Activated CD4-positive, alpha-beta T cell treated with anti-CD3 and anti-CD28 coated beads, Interleukin-2, amount 50 U/mL, for 48 hours (primary cell): ENCODE measurements around the gene UQCC5.
"Not testable (repeated sequence)": the region's sequence is repeated elsewhere in the genome, so short reads cannot be mapped to it uniquely, and the experiment has no call there.

ENCODE experiments used
- DNase-seq, 2 experiments: peaks; one replicate each; pipeline ENCODE4 v3.0.0-alpha.2; 2020

Gene UQCC5

DNA sequence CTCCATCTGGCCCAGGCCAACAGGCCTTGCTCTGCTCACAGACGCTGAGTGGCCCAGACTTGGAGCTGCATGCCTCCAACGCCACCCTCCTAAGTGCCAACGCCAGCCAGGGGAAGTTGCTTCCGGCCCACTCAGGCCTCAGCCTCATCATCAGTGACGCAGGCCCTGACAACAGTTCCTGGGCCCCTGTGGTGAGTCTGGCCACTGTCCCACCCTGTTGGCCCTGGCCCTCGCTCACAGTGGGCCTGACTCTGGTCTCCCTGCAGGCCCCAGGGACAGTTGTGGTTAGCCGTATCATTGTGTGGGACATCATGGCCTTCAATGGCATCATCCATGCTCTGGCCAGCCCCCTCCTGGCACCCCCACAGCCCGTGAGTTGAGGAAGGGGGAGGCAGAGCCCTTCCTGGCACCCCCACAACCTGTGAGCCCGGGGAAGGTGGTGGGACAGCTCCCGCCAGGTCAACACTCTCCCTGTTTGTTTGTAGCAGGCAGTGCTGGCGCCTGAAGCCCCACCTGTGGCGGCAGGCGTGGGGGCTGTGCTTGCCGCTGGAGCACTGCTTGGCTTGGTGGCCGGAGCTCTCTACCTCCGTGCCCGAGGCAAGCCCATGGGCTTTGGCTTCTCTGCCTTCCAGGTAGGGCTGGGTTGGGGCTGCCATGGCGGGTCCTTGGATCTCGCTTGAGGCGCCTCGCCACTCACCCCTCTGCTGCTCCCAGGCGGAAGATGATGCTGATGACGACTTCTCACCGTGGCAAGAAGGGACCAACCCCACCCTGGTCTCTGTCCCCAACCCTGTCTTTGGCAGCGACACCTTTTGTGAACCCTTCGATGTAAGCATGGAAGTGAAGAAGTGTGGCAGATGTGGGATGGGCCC lies 12.8 kb upstream of the UQCC5 start:
- no peak for DNase-seq

DNA sequence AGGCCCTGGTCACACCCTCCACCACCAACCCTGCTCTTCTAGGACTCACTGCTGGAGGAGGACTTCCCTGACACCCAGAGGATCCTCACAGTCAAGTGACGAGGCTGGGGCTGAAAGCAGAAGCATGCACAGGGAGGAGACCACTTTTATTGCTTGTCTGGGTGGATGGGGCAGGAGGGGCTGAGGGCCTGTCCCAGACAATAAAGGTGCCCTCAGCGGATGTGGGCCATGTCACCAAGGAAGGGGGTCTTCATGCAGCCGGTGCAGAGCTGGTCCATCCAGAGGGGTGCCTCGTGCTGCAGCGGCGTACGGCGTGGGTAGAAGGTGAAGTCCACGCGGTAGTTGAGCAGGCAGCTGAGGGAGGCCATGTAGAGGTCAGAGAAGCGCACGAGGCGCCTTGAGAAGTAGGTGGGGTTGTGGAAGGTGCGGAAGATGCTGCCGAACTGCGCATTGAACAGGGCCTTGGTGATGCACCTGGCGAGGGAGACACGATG lies 12.1 kb upstream of the UQCC5 start:
- no peak for DNase-seq

DNA sequence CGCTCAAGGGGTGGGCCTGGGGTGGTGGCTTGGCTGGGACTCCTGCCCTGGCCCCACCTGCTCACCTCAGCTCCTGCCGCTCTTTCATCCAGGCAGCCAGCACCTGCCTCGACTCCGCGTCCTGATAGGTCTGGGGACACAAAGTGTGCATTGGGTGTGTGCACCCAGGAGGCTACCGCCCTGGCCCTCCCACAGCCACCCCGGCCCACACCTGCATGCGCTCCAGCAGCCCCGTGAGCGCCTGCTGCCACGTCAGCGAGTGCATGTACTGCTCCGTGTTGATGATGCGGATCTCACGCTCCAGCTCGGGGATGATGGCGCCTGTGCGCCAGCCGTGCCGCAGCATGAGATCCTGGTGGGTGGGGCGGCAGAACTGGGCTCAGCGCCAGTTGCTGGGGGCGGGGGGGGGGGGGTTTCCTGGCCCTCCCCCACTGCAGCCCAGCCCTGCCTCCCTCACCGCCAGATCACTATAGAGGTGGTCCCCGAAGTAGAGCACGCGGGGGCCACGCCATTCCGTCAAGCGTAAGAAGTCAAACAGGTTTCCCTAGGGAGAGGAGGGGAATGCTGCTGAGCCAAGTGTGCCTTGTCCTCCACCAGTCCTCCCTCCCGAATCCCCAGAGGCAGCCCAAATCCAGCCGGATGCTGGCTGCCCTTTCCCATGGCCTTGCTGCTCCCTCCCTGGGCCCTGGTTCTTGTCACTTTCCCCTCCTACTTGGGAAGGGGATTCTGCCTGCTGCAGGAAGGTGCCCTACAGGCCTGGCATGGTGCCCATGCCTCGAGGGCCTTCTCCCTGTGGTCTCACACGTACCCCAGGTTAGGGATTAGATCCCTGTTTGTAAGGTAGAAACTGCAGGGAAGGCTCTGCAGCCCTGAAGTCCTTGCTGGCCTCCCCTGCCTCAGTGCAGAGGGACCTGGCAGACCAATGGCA lies 11.4 kb upstream of the UQCC5 start:
- no peak for DNase-seq

DNA sequence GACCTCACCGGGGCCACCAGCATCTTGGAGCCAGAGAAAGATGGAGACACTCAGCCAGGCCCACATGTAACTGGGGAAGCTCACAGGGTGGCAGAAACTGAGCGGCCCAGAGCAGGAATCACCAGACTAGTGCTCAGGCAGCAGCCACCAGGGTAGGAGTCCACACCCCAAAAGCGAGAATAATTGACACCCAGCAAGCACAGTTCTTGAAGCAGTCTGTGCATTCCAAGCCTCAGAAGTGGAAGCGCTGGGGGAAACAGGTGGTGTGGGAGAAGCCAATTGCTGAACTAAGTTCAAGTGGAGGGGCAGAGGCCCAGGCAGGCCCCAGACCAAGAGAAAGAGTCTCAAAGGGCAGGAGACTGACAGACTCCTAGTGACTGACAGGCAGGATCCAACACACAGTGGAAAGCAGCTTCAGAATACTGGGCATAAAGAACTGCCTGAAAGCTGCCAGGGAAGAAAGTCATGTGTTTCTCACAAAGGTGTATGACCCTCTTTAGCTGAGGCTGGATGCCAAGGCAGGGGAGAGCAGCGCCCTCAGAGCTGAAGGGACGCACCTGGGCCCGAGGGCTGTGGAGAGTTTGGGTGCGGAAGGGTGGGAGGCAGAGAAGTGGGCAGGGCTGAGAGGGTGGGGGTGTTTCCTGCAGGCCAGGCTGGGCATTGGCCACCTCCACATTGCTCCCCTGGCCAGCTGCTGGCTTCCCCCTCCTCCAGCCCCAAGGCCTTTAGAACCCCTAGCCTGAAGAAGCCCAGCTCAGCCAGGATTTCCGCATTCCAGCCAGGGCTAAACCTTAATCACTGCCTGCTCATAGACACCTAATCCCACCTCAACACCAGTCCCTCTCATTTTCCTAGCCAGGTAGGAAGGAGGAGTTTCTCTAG lies 10.5 kb upstream of the UQCC5 start:
- DNase-seq, result no peak

DNA sequence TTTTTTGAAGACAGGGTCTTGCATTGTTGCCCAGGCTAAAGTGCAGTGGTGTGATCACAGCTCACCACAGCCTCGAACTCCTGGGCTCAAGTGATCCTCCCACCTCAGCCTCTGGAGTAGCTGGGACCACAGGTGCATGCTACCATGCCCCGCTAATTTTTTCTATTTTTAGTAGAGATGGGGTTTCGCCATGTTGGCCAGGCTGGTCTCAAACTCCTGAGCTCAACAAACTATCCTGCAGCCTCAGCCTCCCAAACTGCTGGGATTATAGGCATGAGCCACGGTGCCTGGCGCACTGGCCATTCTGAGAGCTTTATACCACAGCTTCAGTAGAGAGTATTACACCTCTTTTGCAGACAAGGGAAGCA lies 9.8 kb upstream of the UQCC5 start:
- not testable (repeated sequence) for DNase-seq

DNA sequence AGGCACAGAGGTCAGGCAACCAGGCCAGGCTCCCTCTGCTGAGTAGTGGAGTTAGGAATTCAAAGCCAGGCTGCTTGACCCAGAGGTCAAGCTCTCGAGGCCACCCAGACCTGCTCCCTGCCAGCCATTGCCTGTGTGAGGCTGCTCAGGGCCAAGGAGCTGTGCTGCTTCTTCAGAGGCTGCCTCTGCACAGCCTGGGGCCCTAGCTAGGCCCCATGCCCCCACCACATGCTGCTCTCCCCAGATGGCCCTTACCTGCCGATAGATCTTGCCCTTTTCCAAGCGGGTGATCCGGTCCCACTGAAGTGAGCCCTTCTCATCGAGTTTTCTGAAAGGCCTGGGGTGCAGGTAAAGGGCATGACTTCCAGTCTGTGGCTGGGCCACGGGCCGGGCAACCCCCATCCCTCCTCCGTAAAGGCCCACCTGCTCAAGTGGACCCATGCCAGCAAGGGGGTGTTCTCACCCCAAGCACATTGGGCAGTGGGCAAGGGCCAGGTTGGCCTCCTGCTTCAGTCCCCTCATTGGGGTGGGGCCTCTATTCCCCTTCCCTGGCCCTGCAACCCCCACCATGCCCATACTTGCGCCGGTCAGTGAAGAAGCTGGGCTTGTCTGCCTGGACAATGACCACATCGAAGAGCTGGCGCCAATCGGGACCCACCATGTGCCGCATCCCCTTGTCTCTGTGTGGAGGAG lies 9.2 kb upstream of the UQCC5 start:
- no peak for DNase-seq

DNA sequence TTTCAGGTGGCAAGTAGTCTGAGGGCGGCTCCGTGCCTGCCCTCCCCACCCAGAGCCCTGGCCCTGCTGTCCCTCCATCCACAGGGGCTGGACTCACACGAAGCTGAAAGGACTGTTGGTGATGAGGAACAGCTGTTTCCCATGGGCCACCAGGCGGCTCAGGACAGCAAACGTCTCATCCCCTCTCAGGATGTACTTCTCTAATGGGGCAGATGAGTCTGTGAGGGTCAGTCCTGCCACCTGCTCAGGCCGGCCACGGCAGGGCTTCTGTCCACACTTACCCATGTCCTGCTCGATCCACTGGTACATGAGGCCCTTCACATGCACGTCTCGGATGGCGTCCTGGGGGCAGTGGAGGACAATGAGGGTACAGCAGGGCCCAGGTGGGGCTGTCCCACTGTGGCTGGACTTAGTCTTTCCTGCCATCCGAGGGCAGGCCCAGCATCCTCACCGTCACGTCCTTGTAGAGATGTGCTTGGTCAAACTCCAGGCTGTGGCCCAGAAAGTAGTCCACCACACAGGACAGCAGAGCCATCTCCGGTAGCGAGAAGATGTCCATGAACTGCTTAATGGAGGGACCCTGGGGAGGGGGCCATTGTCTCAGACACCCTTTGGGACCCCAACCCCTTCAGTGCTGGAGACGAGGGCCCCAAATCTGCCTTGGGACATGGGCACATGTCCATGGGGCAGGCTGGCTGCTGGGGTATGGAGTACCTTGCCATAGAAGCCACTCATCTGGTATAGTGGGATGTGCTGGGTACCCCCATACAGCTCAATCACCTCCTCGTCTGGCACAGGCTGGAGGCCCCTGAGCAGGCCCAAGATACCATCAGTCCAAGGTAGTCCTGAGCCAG lies 8.4 kb upstream of the UQCC5 start:
- DNase-seq, result no peak

DNA sequence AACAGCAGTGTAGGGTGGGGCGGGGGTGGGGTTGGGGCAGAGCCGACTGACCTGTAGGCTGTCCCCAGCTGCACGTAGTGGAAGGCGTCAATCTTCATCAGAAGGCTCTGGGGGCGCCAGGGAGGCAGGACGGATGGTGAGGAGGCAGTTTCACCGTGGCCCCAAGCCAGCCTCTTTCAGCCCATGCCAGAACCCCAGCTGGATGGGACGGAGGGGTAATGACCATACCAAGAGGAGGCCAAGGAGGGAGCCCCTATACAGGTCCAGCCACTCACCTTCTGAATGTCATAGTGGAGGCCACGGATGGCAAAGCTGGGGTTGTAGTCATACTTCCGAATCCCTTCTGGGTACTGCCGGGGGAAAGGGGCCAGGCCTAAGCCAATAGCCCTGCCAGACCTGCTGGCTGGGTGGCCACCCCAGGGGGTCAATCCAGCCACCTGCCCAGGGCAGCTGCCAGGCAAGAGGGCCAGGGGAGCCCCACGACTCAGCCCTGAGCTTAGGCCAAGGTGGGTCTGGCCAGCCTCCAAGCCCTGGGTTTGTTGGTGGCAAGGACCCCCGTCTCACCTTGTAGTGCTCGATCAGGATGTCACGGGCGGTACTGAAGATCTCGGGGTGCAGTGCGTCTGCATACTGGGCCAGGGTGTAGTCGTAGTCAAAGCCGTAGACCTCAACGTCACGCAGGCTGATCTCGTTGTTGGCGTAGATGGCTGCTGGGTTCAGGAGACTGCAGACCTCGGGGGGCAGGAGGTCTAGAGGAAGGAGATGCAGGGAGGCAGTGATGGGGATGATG lies 7.6 kb upstream of the UQCC5 start:
- no peak for DNase-seq

DNA sequence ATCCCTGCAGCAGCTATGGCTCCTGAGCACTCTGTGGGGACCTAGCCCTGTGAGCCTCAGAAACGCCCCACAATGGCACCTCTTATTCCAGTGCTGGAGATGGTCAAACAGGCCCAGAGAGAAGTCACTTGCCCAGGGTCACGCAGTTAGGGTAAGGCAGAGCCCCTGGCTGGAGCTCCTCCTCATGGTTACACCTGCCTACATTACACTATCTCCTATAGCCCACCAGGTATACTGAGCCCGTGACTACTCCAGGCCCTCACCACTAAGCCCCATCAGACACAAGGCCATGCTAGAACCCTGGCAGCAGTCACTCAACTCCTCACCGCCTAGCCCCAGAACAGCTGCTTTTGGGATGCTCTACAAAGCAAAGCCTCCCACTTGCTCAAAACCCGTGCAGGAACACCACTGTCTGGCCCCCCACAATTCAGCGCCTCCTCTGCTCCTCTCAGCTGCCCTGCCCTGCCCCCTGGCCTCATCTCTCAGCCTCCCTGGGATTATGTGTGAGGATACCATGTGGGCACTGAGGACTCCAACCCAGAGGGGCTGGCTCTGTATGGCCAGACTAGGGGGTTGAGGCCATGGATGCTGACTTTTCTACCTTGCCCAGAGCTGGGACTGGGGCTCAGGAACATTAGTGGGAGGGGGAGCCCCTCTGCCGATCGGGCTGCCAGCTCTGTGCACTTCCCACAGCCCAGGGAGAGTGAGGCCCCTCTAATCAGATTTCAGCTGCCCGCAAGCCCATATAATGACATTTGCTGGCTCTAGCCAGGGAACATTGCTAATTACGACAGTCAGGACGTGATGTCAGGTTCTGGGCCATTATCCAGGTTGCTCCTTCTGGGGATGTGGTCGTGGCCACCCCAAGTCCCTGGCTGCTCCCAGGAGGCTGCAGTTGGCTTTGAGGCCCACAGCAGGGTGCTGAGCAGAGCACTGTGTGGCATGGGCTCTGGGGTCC lies 6.8 kb upstream of the UQCC5 start:
- no peak for DNase-seq

DNA sequence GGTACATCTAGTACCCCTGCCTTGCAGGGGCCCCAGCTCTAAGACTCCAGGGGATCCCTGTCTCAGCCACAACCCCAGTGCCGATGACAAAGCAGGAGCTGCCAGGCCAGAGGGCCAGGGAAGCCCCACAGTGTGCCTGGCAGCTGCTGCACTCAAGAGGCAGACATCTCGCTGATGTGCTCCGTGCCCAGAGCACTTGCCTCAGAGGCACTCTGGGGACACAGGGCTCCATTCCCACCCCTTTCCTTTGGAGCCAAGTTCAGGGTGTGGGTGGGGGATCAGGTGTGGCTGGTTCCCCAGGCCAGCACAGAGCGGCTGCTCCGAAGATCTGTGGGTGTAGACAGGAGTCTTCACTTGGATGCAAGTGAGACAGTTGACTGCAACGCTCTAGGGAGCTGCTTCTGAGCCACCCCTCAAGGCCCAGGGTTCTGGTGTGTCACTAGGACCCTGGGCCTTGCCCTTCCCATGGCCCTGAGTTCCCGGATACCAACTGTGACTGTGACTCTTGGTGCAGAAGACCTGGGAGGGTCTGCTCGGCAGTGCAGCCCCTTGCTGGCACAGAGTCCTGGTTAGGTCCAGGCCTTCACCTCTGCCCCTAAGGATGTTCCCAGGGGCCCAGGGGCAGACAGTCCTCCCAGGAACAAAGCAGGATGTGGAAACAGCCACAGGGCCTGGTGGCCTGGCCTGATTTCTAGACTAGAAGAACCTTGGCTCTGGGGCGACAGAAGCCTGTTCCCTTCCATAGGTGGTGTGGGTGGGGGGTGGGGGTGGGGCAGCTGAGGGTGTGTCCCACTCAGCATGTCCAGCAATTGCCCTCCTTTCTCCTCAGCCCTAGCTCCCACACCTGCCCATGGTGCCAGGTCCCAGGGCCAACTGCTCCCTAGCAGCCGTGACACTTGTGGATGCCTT lies 5.2 kb upstream of the UQCC5 start:
- no peak for DNase-seq

DNA sequence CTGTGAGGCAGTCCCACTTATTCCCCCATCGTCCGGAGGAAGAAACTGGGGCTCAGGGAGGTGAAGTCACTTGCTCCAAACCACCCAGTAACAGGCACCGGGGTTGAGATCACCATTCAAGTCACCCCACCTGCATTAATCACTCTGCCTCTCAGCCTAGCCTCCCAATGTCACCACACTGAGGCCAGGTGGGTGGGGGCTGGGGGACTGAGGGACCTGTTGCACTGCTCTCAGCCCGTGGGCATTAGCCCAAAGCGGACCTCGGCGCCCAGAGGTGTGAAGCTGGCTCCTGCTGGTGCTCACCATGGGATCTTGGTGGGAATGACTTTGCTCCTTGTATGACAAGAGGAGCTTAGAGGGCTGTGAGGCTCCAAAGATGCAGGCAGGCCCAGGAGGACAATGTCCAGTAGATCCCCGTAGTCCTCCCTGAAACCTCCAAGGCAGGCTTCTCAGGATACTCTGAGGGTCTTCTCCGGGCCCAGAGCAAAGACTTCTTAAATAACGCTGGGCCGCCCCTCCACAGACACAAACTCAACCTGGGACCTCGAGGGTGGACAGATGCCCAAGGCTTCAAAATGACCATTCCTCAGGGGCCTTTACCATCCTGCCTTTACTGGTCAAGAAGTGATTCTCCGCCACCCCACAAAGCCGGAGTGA lies 4.4 kb upstream of the UQCC5 start:
- no peak for DNase-seq

DNA sequence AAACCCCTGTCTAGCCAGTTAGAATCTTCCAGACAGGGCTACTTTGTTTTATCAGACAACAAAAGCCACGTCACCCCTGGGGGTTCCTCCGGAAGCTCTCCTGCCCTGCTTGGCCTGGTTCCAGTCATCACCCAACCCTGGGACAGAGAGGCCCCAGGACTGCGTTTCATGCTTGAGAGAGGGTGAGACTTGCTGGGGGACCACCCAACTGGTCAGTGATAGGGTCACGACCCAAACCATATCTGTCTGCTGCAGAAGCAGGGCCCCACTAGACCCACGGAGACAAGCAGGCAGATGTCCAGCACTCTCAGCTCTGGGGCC lies 3.9 kb upstream of the UQCC5 start:
- DNase-seq, result peak; percentile 23 to 24

DNA sequence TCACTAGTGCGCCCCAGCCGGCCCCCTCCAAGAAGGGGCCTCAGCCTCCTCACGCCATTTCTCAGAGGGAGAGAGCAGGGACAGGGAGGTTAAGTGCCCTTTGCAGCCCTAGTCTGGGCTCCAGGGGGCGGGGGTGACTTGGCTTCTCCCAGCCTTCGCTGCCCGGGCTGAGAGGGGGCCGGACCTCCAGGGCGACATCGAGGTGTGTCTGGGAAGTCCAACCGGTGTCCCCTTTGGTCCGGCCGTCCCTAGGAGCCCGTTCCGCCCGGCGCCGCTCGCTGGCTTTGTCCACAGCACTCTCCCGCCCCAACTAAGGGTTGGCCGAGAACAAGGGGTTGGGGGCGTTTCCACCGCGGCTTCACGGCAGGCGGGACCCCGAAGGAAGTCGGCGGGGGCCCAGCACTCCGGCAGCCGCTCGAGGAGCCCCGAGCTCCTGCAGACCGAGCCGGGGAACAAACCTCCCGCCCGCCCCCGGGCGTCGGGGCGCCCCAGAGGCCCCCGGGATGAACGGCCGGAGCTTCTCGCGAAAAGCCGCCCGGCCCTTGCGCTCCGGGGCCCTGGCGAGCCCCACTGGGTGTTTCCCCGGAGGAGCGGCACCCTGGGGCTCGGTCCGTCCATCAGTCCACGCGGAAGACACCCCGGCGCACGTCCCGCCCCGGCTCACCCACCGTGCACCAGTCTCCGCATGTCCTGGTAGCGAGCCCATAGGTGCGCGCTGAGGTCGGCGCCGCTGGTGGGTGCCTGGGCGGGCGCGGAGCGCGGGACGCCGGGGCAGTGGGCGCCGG lies 3.4 kb upstream of the UQCC5 start:
- peak; percentile 29 to 35 for DNase-seq

DNA sequence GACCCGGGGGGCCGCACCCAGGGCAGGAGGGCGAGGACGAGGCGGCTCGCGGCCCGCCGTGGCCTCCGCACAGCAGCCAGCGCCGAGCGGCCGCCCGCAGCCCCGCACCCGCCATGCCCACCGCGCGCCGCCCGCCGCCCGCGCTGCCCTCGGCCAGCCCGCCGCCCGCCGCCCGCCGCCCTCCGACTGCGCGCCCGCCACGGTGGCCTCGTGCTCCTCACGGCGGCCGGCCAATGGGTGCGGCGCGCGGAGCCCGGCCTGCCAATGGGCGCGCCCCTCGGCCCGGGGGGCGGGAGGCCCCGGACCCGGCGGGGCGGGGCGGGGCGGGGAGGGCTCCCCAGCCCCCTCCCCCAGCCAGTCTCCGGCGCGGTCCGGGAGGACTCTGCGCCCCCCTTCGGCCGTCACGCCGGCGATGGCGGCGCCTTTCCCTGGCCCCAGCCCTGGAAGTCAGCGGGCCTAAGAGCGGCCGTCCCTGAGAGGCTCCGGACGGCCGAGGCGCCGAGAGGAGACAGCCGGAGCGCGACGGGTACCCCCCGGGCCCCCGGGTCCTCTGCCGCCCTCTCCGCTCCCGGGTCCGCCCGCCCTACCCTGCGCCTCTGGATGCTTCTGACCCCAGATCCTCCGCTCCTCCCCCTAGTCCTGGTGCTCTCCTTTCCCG lies 2.7 kb upstream of the UQCC5 start, which contains the start of gene NT5DC2:
Gene NT5DC2 (minus strand): TSS at position 235 of the 658 bp plus-strand sequence. CDS start 120 bp downstream, at position 115.
- peak; percentile 64 to 65 for DNase-seq

DNA sequence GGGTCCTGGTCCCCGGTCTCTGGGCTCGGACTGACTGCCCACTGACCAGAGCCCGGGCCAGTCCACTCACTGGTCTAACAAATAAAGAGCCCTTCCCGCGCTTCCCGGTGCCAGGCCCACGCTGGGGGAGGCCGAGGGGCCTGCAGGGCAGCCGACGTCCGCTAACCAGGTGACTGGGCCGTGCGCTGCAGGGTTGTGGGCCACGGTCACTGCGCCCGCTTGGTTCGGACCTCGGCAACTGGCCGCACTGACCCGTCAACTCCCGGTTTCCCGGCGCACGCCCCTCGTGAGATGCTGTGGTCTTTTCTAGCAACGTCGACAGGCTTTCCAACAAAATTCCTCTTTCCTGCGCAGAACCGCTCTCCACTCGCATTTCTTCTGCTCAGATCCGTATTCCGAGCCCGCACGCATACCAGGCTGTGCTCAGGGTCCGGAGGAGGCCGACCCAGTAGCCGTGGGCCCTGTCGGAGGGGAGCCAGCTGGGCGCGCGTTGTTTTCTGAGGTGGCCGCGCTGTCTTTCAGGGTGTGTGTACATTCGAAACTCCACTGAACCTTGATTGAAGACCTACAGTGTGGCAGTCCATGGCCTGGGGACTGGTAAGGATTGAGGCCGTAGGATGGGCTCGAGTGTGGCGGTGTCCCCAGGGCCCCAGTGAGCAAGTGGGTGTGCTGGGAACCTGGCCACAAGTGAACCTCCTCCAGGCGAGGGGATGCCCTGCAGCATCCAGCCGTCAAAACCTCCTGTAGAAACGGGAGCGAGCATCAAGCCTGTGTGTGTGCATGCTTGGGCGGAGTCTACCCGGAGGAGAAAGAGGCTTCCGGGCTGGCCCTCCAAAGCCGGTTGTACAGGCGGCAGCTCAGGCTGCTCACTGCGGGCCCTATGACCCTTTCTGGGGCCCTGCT lies 1.9 kb upstream of the UQCC5 start:
- DNase-seq, result no peak
